Suprapubic skin (tissue), 4 donors: ENCODE results near the gene ANO4.

Experiments used
- CTCF ChIP-seq, 2 donors: fragments of 200-600 bp in 1 of 2; fragments of 450-650 bp in 1 of 2; sonication (generic) in 1 of 2; IDR thresholded peaks; one replicate each; pipeline ENCODE4 v1.5.1; 2016 to 2019; ENCODE audit warnings: antibody characterized with exemption in 2 of 2, mild to moderate bottlenecking in 1 of 2, moderate library complexity in 1 of 2
- POLR2A ChIP-seq, 2 donors: fragments of 450-650 bp; IDR thresholded peaks; one replicate each; pipeline ENCODE4 v1.6.1; 2017; ENCODE audit warnings: antibody characterized with exemption in 2 of 2, mild to moderate bottlenecking in 2 of 2, moderate library complexity in 2 of 2
- POLR2AphosphoS5 ChIP-seq, 3 donors: sonication (generic); formaldehyde crosslinking; IDR thresholded peaks; one replicate each; pipeline ENCODE4 v1.6.1; 2017; ENCODE audit warnings: antibody characterized with exemption in 3 of 3

DNA sequence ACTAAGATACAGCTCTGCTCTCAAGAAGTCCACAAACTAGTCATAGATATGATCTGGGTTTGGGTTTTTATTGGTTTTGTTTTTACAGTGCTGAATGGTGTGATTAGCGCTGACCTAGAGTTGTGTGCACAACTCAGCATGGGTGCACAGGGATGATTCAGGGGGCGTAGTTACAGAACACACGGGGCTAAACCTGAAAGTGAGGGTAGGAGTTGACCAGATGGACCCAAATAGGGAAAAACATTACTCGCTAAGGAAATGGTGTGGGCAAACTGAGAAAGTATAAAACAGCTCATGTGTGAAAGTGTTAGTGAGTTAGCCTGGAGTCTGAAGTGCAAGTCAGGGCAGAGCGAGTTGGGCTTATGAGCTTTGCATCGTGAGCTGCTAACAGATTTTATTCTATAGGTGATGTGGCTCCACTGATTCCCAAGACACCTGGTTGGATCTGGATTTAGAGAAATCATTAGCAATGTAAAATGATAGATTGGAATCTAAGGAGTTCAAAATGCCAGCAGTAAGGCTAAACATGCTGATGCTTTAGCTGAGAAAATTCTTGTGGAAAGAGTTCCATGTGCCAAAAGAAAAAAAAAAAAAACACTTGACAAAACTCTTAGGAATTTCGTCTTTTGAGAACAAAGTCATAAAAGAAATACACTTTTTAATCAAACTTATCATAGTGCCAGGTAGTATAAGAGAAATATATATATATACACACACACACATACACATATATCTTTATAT lies 280.5 kb downstream of the ANO4 start:
- no peak for TF ChIP-seq CTCF (IDR thresholded peaks at IDR 0.05)
- no peak for TF ChIP-seq POLR2A (IDR thresholded peaks at IDR 0.05)
- no peak for TF ChIP-seq POLR2AphosphoS5 (IDR thresholded peaks at IDR 0.05)
